ENCODE data around the gene CPB1.
"Not testable (repeated sequence)": the region's sequence is repeated elsewhere in the genome, so short reads cannot be mapped to it uniquely, and the experiment has no call there.

Gene CPB1

DNA sequence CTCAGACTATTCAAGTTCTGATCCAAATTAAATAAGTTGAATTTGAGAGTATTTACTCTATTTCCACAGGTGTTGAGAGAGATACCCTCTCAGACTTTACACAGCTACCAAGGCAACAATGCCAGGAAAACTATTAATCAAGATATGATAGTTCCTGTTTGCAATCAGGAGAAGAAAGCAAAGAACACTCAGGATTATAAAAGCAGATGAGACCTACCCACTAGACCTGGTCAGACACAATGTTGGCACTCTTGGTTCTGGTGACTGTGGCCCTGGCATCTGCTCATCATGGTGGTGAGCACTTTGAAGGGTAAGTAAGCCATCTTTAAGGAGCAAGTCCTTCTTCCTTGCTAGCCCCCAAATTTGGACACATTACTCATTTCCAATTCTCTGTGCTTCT lies at the start of gene CPB1:
Gene CPB1 (plus strand): TSS at position 227 of the 400 bp plus-strand sequence. CDS start 13 bp downstream, at position 240.
- DNase-seq (ENCODE audit: low read depth), result no peak

DNA sequence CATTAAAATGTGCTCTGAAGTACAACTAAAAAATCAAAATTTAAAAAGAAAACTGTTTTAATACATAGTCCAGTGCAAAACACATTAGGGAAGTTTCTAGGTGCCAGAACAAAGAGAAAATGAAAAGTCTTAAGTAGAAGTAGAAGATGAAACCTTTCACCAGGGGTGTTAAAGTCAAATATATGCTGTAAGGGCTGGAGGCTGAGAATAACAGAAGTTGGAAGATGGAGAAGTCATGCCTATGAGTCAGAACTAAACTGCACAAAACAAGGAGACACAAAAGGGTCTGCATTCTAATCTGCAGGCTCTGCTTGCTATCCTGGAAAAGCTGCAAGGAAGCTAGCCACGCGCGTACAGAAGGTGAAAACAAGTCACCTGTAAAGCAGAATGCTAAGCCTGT lies 48.7 kb upstream of the CPB1 start:
- no peak for DNase-seq (ENCODE audit: low read depth)

DNA sequence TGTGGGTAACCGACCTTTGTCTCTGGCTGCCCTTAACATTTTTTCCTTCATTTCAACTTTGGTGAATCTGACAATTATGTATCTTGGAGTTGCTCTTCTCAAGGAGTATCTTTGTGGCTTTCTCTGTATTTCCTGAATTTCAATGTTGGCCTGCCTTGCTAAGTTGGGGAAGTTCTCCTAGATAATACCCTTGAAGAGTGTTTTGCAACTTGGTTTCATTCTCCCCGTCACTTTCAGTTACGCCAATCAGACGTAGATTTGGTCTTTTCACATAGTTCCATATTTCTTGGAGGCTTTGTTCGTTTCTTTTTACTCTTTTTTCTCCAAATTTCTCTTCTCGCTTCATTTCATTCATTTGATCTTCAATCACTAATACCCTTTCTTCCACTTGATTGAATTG lies 42.6 kb upstream of the CPB1 start:
- DNase-seq (ENCODE audit: low read depth), result not testable (repeated sequence)

DNA sequence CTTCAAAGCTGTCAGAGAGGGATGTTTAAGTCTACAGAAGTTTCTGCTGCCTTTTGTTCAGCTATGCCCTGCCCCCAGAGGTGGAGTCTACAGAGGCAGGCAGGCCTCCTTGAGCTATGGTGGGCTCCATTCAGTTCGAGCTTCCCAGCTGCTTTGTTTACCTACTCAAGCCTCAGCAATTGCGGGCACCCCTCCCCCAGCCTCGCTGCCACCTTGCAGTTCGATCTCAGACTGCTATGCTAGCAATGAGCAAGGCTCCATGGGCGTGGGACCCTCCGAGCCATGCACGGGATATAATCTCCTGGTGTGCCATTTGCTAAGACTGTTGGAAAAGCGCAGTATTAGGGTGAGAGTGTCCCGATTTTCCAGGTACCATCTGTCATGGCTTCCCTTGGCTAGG lies 41.5 kb upstream of the CPB1 start:
- DNase-seq (ENCODE audit: low read depth), result not testable (repeated sequence)

DNA sequence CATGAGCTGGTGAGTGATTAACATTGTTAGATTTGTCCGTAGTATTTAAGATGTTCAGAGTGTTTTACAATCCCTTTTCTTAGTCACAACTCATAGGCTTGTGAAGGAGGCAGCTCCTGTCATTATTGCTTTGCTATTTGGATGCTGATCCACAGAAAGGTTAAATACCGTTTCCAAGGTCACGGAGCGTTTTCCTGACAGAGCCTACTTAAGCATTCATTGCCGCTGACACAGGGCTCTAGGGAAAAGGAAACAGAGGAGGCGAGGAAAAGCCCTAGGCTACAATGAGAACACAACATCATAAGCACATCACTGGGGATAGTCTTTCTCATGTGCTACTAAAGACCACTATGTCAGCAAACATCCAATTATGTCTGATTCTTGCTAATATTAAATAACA lies 38.5 kb upstream of the CPB1 start:
- no peak for DNase-seq (ENCODE audit: low read depth)

DNA sequence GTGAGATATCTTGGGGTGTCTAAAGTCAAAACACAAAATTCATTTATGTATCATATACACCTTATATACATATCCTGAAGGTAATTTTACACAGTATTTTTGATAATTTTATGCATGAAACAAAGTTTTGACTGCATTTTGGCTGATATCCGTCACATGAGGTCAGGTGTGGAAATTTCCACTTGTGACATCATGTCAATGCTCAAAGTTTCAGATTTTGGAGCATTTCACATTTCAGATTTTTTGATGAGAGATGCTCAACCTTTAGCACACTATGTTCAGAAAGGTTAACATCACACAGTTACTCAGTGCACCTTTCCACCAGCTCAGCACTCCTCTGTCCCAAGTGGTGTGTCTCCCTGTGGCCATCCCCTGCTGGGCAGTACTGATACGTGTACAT lies 37.7 kb upstream of the CPB1 start:
- DNase-seq (ENCODE audit: low read depth), result no peak

DNA sequence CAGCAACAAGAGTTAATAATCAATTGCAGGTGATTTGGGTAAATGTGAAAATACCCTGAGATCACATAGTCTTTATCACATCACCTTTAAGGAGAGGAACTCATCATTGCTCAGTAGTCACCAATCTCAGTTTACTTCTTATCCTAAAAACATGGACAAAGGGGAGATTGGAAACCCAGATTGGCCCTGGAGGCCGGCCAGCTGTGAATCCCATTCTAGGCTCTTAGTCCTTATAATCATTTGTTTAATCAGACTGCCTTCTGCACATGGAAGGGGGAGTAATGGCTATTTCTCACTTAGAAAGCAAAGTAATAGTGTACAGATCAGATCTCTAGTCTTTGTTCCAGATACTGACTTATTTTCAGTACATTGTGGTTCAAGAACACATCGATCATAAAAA lies 37.2 kb upstream of the CPB1 start:
- DNase-seq (ENCODE audit: low read depth), result no peak

DNA sequence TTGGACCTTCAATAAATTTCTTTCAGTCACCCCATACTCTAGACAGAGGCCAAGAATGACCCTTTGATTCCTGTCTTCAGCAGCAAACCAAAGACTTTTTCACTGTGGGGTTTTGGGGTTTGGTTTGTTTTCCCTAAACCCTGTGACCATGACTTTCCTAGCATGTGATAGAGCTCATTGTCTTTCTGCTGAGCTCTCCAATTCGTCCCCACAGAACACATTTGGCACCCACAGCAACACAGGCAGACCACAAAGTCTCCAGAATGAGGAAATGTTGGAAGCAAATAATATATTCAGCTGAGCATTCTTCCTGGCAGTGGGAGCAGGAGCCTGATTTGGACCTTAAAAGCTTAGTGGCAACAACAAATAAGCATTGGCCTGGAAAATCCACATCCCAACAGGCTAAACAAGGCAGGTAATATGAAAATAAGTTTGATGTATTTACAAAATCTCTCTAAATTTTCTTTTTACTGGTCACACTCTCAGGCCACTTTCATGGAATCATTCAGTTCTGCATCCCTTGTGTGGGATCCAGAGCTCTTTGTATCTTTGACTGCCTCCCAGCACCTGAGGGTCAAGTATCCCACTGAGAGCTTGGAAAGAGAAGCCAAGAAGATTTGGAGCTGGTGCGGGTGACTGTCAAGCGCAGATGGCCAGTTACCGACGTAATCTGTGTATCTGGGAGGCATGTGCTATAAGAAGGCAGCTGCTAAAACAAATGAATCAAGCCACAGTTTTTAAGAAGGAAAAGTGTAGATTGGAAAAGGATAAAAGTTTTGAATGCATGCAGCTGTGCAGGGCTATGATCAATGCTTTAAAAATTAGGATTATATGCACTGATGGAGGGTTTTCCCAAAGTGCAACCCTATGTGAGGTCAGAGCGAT lies 36.5 kb upstream of the CPB1 start:
- DNase-seq (ENCODE audit: low read depth), result no peak

DNA sequence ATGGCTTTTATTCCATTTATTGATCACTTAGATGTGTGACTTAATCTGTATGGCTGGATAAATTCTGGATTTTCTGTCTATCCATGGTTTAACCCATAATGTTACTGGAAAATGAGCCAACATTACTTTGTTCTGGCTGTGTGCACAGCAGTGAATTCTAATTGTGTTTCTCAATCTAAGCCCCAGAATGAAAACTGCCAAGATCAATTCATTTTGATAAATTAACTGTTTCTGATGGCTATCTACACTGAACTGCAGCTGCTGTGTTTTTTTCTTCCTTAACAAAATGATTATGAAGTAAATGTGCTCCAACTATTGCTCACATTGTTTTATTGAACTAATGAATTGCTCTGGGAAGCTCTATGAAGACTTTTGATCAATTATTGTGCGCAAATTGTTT lies 35.7 kb upstream of the CPB1 start:
- no peak for DNase-seq (ENCODE audit: low read depth)

DNA sequence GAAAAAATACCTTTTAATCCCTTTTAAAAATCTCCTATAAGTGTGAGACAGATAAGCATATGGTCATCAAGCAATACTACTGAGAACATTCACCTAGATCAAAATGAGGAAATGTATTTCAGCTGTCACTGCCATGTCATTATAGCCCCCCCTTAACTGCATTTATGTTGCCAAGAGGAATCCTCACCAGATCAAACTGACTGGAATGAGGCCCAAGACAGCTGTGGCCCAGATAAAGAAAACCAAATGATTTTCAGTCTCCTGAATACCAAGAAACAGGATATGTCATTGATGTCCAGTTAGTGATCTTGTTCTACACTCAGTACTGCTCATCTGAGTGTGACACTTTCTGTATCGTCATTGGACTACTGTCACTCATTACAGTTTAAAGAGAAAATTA lies 35.1 kb upstream of the CPB1 start:
- DNase-seq (ENCODE audit: low read depth), result no peak

DNA sequence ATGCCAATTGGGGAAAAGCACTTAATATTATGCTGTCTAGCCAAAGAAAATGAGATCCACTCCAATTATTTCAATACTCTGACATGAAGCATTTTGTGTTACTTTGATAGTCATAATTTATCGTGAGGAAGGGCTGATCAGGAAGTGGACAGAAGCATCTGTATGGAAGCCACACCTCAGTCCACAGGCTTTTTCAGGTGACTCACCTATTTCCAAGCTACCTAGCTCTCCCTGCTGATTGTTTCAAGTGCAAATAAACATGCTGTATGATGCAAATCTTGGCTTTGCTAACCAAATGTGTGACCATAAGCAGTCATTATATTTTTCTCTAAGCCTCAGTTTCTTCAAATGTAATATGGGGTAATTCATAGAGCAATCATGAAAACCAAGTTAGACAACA lies 30.8 kb upstream of the CPB1 start:
- no peak for DNase-seq (ENCODE audit: low read depth)

DNA sequence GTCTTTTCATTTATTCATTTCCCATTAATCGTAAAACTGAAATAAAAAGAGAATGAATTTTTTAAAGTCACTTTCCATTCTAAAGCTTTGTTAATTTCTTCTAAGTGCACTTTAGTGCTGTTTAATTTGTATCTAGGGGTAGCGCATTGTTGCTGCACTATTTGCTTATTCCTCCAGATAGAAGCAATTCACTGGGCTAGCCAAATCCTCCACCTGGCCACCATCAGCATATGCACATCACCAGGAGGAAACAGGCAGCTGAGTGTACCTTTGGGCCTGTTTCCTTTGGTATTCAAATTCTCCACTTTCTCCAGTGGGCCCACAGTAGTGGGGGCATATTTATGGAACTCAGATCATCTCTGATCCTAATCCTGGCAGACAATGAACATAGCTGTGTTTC lies 29.8 kb upstream of the CPB1 start:
- DNase-seq (ENCODE audit: low read depth), result no peak

DNA sequence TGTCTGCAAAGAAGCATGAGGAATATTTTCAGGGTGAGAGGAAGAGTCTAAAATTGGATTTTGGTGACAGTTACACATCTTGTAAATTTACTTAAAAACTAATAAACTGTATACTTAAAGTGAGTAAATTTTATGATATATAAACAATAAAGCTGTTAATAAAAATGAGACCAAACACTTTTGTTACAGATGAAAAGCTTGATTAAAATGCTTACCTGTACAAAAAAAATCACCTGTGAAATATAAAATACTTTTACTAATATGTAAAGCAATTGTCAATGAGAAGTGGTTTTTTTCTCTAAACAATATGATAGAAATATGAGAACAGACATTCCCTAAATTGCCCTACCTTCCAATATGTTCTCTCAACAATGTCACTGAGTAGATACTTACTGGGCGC lies 27.2 kb upstream of the CPB1 start:
- DNase-seq (ENCODE audit: low read depth), result no peak

DNA sequence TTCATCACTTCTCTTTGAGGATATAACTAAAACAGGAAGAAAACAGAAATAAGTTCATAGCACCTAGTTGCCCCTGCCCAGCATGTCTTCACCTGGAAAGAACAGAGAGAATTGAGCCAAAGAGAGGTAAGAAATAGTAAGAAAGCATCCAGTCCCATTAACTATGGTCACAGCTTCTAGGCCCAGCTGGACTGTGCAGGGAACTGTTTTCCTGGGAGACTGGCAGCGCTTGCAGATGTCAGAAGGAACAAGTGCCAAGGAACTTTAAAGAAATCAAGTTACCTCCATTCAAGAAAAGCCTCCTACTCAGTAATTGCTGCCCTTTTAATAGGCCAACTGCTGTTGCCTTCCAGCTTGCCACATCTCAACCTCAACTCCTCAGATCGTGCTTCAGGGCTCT lies 17.8 kb upstream of the CPB1 start:
- no peak for DNase-seq (ENCODE audit: low read depth)

DNA sequence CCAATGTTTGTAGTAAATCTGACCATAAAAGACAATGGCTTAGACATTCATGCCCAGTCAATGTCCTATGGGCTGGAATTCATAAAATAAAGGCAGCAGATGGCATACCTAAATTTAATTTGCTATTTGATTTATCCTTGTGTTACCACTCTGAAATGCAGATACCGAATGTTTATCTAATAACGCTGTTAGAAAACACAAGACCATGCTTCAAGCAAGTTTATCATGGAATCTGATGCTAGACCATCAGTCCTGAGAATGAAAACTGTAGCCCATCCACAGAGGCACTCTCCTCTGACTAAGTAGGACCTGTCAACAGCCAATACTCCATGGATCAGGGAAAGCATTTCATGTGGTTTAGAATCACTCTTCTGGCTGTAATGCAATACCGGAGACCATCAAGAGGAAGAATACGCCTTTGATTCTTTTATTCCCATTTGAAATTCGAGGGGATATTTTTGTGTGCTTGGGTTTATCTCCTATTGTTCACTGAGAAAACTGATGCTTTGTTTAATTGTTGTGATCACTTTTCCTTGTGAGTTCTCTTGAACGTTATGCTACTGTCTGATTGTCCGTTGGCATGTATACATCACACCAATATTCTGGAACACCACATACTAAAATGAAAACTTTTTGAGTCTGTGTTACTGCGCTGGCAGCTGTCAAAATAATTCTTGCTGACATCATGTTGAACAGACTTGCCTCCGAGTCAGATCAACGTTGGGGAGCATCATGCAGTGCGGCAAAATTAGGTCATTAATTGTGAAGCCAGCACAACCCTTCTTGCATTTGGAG lies 12.1 kb upstream of the CPB1 start:
- DNase-seq (ENCODE audit: low read depth), result no peak

DNA sequence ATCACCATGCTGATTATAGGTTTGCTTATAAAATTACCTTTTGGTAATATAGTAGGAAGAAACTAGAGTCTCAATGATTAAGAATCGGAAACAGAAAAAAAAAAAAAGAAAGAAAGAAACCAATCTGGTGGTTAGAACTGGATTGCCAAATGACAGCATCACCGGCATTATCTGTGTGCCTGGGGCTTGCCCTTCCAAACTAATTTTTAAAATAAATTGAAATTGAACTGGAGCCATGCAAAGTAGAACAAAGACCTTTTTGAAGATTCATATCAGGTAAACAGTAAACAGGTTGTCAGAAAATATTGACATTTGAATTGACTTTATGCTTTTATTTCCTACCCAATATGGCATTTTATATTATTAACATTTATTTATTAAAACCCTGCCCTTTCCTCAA lies 11.2 kb upstream of the CPB1 start:
- no peak for DNase-seq (ENCODE audit: low read depth)

DNA sequence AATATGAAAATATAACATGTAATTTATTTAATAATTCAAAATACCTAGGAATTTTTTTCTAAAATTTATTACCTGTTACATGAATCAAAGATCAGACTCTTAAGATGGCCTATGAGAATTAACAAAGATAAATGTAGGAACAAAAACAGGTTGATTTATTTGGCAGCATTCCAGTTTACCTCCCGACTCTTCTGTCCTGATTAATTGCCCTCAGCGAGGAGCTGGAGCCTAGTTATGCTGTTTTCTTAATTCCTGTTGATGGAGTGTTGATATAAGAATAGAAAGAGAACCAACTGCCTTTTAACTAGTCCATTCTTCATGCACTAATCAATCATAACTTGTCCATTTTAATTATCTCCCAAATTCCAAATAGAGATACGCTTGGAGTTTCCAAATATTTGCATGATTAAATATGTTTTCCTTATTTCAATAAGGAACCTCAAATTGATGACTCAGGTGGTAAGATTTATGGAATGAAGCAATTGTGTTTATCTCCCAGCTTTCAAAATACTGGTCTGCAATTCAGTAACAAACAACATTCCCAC lies 10.6 kb upstream of the CPB1 start:
- no peak for DNase-seq (ENCODE audit: low read depth)

DNA sequence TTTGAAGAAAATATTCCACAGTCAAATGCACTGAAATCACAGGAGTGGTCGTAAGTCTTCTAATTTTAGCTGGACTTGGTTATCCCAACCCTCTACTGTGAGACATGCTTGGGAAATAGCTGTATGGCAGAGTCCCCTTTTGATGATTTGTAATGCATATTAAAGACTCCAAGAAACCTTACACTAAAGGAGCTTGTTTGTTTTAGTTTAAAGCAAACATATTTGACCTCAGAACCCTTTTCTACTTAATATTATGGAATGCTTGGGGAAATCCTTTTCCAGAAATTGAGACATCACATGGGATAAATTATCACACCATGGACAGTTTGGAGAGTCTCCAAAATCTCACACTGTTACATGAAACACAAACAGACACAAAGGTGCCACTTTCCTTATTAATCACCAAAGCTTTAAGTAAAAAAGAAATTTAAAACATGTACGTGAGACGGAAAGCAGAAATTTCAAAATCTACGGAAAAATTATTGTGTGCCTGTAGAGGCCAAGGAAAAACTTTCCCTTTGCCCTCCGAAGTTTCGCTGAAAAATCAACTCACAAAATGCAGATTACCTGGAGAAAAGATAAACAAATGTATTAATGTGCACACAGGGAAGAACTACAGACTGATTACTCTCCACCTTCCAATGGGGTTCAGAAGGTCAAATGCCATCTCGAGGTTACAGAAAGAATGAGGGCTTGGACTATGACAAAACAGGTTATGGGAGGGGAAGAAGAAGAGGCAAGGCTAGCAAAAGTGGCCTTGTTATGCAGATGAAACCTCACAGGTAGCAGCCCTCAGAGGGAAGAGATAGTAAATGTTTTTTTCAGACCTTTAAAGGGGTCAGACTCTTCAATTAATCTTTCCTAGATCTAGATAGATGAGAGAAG lies 7.0 kb upstream of the CPB1 start:
- no peak for DNase-seq (ENCODE audit: low read depth)

DNA sequence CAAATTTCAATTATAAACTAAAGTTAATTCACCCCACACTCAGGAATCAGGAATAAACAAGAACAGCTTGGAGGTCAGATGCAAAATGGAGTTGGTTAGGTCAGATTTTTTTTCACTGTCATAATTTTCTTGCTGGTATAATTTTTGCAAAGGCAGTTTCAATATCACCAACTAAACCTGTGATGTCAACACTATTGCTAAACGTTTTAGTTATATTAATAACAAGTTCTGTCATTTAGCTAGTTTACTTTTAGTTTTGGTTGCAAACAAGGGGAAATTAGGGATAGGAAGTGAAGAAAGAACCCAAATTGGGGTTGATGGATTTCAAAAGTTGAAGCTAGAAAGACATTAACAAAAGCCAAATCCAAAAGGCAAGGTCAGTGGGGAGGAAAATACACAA lies 4.6 kb upstream of the CPB1 start:
- DNase-seq (ENCODE audit: low read depth), result no peak

DNA sequence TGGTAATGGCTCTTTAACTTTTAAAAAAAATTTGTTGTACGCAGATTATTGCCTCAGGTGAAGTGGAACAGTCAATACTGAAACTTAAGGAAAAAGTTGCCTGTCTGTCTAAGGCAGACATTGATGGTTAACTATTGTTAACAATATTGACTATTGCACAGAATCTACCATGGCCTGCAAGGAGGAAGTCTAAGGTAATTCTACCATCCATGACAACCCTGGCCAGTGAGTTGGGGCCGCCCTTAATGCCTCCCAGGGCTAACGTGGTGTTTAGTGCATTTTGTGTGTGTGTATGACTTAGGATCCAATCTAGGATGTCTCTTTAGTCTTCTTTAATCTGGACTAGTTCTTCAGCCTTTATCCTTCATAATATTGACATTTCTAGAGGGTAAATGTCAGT lies 2.1 kb upstream of the CPB1 start:
- DNase-seq (ENCODE audit: low read depth), result no peak

DNA sequence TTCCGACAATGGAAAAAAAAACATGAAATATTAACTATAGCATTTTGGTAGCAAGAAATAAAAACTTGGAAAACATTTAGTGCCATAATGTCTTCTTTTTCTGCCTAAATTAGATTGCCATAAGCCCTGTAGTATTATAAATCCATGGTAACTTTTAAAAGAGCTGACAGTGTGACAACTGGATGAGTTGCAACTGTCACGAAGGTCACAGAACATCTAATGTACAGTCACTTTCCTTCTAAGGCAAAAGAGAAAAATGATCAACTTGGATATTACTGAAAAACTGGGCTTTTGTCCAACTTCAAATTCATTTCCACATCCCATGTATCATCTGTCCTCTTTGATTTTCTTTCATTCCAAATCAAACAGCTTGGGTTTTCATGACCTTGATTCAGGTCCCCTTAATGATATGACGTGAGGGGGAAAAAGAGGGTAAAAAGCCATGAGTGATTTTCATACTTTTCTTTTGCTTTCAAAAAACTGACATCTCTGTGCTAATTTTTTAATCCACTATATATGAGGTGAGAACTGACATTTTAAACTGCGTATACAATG lies 602 bp downstream of the CPB1 start:
- DNase-seq (ENCODE audit: low read depth), result no peak

DNA sequence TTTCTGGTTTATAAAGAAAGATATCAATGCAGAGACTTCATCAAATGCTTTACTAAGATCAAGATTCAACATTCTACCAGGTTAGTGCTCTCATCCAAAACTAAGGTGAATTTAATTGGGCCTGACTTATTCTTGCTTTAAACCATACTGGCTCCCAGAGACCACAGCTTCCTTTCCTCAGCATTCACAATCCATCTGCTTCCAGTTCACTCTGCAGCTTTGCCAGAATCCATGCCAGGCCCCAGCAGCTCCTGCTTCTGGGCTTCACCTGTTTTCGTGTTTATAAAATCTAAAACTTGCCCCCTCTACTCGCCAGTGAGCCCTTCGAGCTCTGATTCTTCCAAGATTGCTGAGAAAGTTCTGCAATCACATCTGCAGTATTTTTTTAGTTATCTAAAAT lies 2.3 kb downstream of the CPB1 start:
- DNase-seq (ENCODE audit: low read depth), result no peak
